HG03064 (cell line): ENCODE measurements around the gene TBX10.
"Not testable (repeated sequence)": the region's sequence is repeated elsewhere in the genome, so short reads cannot be mapped to it uniquely, and the experiment has no call there.

ENCODE experiments used
- ATAC-seq: cut with Tn5 transposase; IDR thresholded peaks from one replicate; pipeline ENCODE4 v1.9.1; 2021; ENCODE audit warnings: low read depth; ENCODE audit not compliant: unreplicated experiment

TBX10 gene

GRCh38 chr11:67664696-67665540 is 25.4 kb upstream of the TBX10 start:
- ATAC-seq: no peak

DNA sequence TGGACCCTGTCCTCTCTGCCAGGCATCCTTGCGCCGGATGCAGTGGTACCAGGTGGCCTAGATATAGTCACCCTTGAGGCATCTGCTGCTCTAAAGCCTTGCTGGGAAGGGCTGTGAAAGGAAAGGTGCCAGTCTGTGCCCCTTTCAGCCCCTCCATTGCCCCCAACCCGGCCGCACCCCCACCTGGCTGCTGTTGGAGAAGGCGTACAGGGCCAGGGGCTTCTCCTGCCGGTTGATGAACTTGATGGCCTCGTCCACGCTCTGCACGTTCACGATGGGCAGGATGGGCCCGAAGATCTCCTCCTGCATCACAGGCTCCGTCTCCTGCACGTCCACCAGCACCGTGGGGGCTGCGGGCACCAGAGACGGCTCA is 24.6 kb upstream of the TBX10 start:
- ATAC-seq: no peak

GRCh38 chr11:67663532-67664212 is 24.1 kb upstream of the TBX10 start:
- no peak for ATAC-seq

- no peak for ATAC-seq
Measured at GRCh38 chr11:67662835-67663531, 23.4 kb upstream of the TBX10 start.

- no peak for ATAC-seq
Measured at GRCh38 chr11:67662142-67662834, 22.7 kb upstream of the TBX10 start.

DNA sequence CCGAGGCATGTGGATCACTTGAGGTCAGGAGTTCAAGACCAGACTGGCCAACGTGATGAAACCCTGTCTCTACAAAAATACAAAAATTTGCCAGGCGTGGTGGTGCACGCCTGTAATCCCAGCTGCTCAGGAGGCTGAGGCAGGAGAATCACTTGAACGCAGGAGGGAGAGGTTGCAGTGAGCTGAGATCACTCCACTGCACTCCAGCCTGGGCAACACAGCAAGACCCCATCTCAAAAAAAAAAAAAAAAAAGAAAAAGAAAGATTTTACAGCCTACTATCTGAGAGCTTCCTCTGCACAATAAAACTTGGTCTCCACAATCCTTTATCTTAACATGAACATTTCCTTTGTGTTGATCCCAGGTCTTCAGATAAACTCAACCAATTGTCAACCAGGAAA is 21.2 kb upstream of the TBX10 start:
- ATAC-seq: not testable (repeated sequence)

- ATAC-seq: not testable (repeated sequence)
Measured at GRCh38 chr11:67659651-67660165, 20.1 kb upstream of the TBX10 start.

DNA sequence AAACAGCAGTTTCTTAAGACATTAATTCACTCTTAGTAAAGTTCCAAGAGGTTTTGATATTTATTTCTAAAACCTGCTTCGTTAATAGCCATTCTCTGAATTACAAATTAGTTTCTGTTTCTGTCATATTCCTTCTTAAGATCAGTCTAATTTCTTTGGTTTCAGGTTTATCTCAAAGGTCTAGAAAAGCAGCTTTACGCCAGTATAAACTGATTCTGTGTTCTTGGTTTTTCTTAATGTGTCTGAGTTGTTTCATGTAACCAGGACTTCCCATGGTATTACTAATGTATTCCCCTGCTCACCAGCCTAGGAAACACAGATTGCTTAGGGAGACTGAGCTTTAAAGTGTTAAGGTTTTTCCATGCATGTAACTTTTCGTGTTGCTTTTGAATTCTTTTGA is 17.7 kb upstream of the TBX10 start:
- ATAC-seq: no peak

DNA sequence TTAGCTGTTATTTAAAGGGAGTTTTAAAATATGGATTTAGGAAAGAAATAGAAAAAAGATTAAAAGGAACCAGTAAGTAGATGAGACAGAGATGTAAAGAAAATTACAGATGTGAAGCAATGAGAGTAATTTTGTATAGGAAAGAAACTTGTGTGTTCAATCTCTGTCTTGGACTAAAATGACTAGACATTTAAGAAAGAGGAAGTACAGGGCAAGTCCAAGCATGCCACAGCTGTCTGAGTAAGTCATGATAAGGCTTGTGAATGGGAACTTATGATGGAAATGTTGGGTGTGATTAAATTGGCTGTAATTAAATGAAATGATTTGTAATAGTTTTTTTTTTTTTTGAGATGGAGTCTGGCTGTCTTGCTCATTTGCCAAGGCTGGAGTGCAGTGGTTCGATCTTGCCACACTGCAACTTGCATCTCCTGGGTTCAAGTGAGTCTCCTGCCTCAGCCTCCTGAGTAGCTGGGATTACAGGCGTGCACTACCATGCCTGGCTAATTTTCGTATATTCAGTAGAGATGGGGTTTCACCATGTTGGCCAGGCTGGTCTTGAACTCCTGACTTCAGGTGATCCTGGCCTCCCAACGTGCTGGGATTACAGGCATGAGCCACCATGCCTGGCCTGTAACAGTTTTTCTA is 16.8 kb upstream of the TBX10 start:
- no peak for ATAC-seq

GRCh38 chr11:67654225-67654624 is 14.7 kb upstream of the TBX10 start:
- no peak for ATAC-seq

- ATAC-seq: no peak
Measured at GRCh38 chr11:67652965-67653845, 13.6 kb upstream of the TBX10 start.

- no peak for ATAC-seq
Measured at GRCh38 chr11:67651976-67652781, 12.6 kb upstream of the TBX10 start.

- ATAC-seq: no peak
Measured at GRCh38 chr11:67649634-67650510, 10.3 kb upstream of the TBX10 start.

DNA sequence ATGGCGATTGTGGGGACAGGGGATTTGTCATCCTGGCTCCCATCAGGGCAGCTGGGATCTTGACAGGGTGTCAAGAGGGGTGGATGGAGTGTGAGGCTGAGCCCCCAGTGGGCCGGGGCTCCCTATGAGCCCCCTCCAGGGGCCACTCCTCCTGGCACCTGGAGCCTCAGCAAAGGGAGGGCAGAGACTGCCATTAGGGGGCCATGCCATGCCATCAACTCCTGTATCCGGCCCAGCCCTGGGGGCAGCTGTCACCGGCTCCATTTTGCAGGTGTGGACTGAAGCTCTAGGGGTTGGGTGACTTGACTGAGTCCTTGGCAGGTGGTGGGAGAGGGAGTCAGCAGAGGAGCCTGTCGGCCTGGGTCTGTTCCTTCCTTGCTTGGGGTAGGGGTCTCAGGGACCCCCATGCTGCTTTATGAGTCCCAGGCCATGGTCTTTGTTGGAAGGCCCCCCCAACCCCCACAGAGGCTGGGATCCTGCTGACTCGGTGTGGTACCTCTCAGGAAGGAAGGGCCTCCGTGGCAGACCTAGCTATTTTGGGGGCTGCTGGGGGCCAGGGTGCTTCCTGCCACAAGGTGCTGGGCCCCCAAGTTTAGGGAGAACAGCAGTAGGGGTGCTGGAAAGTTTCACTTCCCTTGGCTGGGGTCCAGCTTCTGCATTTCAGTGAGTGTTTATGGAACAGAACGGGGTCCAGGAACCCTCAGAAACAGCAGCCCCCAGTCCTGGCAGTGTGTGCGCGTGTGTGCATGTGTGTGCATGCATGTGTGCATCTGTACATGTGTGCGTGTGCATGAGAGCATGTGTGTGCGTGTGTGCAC is 9.4 kb upstream of the TBX10 start:
- ATAC-seq: no peak

DNA sequence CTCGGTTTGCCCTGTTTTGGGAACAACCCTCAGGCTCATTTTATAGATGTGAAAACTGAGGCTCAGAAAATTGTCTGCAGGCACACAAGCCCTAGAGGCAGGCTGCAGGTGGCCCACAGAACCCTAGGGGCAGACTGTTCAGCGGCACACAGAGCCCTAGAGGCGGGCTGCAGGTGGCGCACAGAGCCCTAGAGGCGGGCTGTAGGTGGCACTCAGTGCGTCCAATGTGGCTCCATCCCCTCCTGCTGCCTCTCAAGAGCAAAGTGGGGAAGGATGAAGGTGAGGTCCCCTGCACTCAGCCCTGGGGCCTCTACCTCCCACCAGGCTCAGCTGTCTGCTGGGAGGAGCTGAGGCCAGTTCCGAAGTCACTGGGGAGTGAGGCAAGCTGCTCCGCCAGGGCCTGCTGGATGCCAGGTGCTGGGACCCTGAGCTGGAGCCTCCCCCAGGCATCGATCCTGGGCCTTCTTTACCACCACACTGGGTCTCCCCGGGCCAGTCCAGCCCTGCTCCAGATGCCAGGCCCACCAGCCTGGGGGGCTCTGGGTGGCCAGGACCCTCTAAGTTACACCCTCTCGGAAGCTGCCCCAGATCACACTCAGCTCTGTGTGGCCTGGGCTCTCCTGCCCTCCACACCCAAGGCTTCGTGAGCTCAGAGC is 8.7 kb upstream of the TBX10 start:
- no peak for ATAC-seq

- no peak for ATAC-seq
Measured at GRCh38 chr11:67647471-67647870, 7.9 kb upstream of the TBX10 start.
